IMR-90 (cell line): ENCODE measurements around the gene JADE3.

ENCODE experiments used
- POLR2A ChIP-seq: IDR thresholded peaks from 2 replicates; pipeline ENCODE4 v1.6.1; 2012; ENCODE audit warnings: mild to moderate bottlenecking, low read depth, low read length
- RAD21 ChIP-seq: IDR thresholded peaks from 2 replicates; pipeline ENCODE4 v1.6.1; 2012; ENCODE audit warnings: low read length, improper control_type of control experiment
- RFX5 ChIP-seq: IDR thresholded peaks from 2 replicates; pipeline ENCODE4 v1.8.0; 2012; ENCODE audit warnings: low read depth, mild to moderate bottlenecking, low read length, moderate library complexity
- SMC3 ChIP-seq: fragments of 150-350 bp; IDR thresholded peaks from 2 replicates; pipeline ENCODE4 v1.6.1; 2016; ENCODE audit warnings: low read depth, mild to moderate bottlenecking, antibody characterized with exemption, low read length, moderate library complexity
- TF ChIP-seq, protein P1 (sequence below): conservative IDR thresholded peaks from 2 replicates; pipeline ENCODE4 v1.5.1; 2012; ENCODE audit warnings: mild to moderate bottlenecking, low read depth, low read length, improper control_type of control experiment

GRCh38 chrX:46873746-46874145, 38.5 kb upstream of the JADE3 start:
- TF ChIP-seq, protein P1, sequence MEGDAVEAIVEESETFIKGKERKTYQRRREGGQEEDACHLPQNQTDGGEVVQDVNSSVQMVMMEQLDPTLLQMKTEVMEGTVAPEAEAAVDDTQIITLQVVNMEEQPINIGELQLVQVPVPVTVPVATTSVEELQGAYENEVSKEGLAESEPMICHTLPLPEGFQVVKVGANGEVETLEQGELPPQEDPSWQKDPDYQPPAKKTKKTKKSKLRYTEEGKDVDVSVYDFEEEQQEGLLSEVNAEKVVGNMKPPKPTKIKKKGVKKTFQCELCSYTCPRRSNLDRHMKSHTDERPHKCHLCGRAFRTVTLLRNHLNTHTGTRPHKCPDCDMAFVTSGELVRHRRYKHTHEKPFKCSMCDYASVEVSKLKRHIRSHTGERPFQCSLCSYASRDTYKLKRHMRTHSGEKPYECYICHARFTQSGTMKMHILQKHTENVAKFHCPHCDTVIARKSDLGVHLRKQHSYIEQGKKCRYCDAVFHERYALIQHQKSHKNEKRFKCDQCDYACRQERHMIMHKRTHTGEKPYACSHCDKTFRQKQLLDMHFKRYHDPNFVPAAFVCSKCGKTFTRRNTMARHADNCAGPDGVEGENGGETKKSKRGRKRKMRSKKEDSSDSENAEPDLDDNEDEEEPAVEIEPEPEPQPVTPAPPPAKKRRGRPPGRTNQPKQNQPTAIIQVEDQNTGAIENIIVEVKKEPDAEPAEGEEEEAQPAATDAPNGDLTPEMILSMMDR, result no peak
- TF ChIP-seq RAD21, result no peak
- TF ChIP-seq SMC3, result no peak
- TF ChIP-seq POLR2A, result no peak
- TF ChIP-seq RFX5, result no peak
